ENCODE measurements around the gene TASP1.
"Not testable (repeated sequence)": the region's sequence is repeated elsewhere in the genome, so short reads cannot be mapped to it uniquely, and the experiment has no call there.

TASP1 gene

DNA sequence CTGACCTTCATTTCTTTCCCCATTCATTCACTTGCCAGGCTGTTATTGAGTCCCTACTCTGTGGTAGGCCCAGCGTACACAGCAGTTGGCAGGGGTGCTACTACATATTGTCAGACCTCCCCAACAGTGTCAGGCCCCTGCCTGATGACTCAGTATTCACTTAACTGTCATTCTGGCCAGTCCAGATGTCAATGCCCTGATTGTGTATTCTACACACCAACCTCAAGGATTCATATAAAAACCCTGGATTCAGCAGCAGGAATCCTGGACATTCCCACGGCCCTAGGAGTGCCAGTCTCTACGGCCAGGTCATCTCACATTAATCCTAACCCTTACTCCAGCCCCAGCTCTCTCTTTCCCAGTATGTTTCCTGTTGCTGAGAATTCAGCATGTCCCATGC lies 151.5 kb downstream of the TASP1 start:
- DNase-seq = no peak

DNA sequence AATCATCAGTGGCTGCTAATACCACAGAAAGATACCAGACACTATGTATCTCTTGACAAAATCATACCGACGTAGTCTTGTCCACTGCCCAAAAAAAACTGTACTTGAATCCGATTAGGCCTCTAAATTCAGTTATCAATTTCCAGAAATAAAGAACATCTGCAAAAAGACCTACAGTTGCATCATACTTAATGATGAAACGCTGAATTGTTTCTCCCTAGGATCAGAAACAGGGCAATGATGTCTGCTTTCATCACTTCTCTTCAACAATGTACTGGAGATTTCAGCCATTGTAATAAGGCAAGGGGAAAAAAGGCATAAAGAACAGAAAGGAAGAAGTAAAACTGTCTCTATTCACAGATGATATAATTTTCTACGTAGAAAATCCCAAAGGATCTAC lies 152.0 kb downstream of the TASP1 start:
- DNase-seq = no peak

DNA sequence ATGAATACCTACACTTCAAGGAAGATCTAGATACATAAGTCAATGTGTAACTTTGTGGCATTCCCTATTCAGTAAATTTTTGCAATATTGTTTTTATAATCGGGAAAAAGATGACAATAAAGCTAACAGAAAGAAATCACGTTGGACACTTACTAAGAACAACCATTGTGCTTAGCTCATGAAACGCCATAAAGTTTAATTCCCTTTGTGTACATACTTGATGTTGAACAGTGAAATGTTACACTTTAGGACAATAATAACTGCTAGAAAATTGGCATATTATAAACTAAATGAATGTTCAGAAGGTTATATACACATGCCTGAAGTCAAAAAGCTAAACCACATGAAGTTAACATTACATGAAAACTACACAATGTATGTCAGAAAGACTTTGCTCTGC lies 153.2 kb downstream of the TASP1 start:
- DNase-seq = no peak

DNA sequence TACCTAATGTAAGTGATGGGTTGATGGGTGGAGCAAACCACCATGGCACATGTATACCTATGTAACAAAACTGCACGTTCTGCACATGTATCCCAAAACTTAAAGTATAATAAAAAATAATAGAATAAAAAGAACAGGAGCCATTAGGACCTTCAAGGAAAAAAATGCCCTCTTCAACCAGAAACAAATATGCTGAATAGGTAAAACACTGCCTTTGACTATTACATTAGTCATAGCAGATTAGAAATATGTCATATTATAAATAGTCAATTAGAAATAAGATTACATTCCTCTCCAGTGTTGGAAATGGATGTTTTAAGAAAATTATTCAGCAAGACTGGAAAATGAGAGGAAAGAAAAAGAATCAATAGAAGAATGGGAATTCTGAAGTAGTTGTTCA lies 153.7 kb downstream of the TASP1 start:
- not testable (repeated sequence) for DNase-seq

DNA sequence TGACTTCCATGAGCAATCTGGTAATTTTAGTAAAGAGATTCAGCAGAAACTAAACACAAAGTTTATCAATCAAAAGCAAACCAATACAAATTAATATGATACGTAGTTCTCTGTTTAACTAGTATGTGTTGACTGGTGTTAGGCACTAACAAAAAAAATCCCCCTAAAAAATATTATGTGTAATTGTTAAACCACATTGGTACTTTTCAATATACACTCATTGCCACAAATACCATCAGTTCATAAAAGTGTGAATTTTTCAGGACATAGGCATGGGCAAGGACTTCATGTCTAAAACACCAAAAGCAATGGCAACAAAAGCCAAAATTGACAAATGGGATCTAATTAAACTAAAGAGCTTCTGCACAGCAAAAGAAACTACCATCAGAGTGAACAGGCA lies 155.3 kb downstream of the TASP1 start:
- not testable (repeated sequence) for DNase-seq

DNA sequence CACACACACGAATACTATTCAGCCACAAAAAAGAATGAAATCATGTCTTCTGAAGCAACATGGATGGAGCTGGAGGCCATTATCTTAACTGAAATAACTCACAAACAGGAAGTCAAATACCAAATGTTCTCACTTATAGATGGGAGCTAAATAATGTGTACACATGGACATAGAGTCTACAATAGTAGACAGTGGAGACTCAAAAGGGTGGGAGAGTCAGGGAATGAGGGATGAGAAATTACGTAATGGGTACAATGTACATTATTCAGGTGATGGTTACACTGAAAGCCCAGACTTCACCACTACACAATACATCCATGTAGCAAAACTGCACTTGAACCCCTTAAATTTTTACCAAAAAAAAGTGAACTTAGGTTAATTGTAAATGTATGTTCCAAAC lies 160.4 kb downstream of the TASP1 start:
- no peak for DNase-seq

DNA sequence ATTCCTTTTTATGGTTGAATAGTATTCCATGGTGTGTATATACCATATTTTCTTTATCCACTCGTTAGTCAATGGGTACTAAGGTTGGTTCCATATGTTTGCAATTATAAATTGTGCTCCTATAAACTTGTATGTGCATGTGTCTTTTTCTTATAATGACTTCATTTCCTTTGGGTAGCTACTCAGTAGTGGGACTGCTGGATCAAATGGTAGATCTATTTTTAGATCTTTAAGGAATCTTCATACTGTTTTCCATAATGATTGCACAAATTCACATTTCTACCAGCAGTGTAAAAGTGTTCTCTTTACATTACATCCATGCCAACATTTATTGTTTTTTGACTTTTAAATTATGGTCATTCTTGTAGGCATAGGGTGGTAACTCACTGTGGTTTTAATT lies 164.3 kb downstream of the TASP1 start:
- no peak for DNase-seq

DNA sequence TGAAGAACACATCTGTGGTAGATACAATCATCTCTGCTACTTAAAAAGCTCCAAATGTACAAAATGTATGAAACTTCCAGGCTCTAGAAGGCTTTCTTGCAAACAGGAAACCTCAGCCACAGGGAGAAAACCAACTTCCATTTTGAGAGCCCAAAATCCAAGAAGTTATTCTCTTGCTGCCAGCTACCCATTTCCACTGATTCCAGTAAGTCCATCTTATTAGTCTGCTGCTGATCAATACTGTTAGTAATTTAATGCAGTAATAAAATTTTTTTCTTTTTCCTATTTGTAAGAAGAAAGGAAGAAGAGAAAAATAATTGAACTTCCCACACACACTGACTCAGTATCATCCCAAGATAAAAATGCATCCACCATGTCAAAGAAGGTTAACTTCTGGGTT lies 169.5 kb downstream of the TASP1 start:
- DNase-seq = no peak

DNA sequence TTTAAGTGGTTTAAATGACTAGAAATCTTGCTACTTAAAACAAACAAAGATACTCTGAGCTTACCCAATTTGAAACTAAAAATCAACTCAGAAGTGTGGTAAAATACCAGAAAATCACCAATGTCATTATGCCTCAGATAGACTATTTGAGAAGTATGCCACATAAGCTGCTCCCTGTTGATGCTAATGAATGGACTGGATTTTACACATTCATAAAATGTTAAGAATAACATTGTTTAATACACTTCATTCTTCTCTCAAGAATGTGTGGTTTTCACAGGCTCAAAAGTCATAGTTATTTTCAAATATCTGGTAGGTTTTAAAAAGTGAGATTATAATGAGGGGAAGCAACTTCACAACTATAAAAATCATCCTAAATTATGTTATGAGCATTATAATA lies 170.6 kb downstream of the TASP1 start:
- no peak for DNase-seq

DNA sequence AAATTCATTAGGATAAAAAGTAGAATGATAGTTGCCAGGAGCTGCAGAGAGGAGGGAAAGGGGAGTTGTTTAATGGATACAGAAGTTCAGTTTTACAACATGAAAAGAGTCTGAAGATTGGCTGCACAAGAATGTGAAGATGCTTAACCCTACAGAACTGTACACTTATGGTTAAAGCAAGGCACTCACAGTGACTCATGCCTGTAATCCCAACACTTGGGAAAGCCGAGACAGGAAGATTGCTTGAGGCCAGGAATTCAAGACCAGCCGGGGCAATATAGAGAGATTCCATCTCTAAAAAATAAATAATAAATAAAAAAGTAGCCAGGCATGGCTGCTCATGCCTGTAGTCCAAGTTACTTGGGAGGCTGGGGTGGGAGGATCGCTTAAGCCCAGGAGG lies 174.0 kb downstream of the TASP1 start:
- no peak for DNase-seq

DNA sequence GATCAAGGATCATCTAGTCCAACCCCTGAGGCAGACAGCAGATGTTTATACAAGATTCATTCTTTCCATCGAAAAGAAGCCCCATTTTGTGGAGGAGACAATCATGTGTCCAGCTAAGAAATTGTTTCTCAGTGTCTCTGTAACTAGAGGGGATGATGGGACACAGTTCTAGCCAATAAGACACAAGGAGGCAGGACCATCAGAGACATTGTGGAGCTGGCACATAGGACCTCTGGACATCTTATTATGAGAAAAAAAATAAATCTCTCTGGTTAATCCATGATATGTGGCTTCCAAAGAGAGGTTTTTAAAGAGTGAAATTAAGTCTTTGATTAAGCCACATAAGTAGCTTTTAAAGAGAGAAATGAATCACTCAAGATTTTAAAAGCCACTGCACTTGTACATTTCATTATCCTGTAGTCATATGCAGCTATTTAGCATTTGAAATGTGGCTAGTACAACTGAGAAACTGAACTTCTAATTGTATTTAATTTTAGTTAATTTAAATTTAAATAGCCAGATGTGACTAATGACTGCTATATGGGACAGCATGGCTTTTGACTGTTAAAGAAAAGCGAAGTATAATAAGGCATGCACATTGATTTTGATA lies 176.8 kb downstream of the TASP1 start:
- DNase-seq = no peak

DNA sequence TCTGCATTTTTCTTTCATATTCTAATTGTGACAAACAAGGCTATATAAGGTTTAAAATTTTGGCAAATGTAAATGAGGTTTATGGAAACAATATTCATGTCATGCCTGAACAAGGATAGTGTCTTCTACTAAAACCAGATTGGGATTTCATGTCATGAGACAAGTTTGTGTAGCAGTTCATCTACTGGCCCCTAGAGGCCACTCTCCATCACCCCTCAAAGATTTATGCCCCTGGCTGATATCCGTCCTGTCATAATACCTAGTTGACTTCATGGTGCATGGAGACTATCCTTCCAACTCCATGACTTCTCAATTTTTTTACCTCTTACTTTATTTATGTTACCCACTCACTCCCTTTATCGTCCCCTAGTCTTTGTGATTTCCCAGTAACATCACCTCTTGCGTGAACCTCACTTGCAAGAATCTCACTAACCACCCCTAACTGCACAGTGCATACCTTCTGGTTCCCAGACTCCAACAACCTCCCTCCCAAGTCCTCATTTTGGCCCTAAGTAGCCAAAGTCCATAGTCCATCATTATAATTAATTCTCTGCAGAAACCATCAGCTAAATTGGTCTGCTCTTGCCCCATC lies 179.8 kb downstream of the TASP1 start:
- peak; percentile 47 for DNase-seq

DNA sequence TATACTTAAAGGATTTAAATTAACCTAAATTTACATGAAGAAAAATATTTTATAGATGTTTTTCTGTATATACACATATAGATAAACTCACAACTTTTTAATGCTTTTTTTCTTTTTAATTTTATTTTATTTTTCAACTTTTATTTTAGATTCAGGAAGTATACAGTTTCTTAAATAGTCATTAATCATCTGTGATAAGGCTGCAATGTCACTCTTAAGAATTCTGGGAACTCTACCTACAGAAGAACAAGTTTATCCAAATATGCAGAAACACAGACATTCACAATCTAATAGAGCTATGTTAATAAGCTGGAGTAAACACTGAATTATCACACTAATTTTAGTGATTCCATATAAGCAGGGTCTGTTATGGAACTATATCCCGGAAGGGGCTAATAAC lies 181.2 kb downstream of the TASP1 start:
- DNase-seq = no peak

DNA sequence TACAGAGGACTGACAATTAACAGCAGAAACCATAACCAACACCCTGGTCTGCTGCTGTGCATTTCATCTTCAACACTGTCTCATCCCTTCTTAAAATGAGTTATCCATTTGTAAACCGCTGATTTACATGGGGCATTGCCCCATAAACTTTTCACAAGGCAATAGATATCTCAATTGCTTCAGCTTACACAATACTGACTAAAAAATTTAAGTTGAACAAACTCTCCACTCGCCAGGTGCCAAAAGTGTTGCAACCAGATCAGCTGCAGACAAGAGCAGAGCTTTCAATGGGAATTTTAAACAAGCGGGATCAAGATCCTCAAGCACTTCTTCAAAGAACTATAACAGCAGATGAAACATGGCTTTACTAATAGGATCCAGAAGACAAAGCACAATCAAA lies 183.0 kb downstream of the TASP1 start:
- DNase-seq = no peak

DNA sequence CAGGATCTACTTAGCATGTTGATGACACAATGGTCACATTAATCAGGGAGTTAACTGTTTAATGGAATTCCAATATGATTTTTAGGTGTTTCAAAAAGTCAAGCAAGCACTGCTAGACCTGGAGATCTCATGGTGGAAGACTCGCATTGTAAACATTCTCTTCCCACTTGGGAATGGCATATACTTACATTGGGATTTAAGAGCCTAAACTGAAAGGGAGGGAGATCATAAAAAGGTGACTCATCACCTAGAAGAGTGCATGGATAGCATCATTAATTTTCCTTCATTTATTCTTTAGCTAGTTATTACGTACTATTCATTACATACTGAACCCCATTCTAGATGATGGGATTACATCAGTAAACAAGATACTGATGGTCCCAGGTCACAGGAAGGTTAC lies 185.4 kb downstream of the TASP1 start:
- no peak for DNase-seq

DNA sequence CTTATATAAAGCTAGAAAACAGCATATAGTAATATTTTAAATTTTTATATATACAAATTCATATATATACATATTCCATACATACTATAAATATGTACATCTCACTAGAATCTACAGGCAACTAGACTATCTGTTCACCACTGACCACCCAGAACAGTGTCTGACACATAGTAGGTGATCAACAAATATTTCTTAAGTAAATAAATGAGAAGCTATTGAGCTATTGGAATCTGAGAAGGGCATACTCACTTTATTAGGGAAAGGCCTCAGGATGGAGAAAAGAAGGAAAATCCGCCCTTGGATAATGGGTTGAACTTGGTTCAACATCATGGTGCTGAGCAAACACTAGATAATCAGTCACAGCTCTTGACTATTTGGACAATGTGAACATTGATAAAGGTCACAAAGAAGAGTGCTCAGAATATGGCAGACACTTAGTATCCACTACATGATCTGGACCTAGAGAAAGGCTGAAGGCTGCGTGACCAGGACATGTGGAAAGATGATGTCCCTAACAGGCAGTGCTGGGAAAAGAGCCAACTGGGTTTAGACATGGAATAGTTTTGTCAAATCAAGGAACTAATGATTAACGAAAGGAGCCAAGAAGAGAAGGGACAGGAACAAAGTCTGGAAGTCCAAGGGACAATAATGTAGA lies 186.1 kb downstream of the TASP1 start:
- no peak for DNase-seq

DNA sequence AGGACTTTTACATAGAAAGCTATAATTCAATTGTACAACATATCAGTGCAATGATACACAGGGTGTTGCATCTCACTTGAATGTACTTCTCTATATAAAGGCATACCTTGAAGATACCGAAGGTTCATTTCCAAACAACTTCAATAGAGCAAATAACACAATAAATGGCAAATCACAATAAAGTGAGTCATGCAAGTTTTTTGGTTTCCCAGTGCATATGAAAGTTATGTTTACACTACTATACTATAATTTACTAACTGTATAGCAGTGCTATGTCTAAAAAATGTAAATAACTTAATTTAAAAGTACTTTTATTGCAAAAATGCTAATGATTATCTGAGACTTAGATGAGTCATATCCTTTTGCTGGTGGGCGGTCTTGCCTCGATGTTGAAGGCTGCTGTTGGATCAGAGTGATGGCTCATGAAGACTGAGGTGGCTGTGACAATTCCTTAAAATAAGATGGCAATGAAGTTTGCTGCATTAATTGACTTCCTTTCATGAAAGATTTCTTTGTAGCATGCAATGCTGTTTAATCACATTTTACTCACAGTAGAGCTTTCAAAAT lies 188.8 kb downstream of the TASP1 start:
- DNase-seq = no peak

DNA sequence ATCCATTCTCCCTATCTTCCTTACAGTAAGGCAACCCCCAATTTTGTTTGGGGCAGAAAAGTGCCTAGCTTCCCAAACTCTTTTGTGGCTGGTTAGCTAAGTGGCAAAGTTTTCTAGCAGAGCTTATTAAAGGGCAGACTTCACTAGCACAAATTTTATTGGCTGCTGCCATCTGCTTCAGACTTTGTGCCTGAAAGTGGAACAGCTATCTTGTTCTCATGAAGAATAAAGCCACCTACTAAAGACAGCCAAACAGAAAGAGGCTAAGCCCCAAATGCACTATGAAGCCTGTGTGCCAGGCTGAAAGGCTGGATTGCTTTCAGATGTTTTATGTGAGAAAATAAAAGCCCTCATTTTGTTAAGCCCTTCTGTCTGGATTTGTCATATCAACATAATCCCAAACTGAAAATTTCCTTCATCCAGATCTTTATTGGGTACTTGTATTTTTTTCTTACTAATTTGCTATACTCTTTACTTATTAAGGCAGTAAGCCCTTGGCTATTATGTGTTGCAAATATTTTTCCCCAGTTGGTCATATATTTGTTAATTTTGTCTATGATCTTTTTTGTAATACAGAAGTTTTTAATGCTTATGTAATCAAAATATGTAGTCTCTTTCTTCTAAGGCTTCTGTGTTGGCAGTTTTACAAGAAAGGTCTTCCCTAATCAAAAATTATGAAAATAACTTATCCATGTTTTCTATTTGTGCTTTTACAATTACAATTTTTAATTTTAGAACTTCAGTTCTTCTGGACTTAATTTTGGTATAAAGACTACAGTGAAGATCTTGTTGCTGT lies 191.1 kb downstream of the TASP1 start:
- no peak for DNase-seq

DNA sequence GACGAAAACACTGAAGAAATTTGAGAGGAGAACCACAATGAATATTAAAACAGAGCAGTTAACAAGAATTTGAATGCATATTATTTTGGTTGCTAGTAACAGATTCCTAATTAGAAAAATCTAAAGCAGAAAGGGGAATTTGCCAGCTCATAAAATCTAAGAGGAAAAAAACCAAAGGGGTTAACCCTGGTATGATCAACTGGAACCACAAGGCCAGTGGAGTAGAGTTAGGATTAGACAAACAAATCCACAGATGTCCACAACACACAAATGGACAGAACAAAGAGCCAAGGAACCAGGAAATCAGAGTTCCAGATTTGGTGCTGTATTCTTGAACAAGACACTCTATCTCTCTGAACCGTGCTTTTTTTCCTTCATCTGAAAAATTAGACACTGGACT lies 195.0 kb downstream of the TASP1 start:
- DNase-seq = no peak

DNA sequence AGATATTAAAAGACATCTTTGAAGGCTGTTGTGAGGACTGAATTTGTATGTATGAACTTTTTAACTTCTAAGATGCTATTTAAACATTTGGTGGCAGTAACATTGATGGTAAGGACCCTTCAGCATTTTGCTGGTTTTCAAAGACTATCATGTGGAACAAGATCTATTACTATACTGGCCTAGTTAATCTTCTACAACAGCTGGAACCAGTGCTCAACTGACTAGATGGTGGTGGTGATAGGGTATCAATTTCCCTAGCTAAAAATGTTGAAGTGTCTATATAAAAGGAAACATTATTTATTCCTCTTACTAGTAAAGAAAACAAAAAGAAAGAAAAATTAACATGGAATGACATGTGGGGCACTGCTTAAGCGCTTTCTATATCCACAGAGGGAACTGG lies 195.7 kb downstream of the TASP1 start:
- DNase-seq = no peak

DNA sequence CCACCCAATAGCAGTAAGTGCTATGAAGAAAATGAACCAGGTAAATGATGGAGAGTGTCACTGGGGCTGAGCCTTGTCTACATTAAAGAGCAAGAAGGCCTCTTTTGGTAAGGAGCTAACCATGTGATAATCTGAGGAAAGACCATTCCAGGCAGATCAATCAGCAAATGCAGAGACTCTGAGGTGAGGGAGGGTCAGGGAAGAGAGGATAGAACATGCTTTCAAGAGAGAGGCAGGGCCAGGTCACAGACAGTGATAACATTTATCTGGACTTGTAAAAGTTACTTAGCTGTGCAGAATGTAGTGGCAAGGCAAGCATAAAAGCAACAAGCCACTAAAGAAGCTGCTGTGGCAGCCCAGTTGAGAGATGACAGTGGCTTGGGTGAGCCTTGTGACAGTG lies 197.3 kb downstream of the TASP1 start:
- no peak for DNase-seq

DNA sequence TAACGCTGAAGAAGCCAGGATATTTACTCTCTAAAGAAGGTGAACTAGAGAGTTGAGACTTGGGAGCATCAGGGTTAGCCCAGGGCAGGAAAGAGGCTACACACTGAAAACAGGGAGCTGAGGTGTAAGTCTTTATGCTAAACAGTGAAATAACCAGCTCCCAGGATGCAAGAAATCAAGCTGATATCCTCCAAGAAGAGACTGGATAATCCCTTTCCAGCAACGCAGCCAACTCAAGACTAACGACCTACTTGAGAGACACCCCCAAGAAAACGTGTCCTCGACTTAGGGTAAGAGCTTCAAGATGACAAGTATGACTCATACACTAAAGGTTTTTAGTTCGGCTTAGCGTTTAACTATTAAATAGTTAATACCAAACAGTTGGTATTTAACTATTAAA lies 202.2 kb downstream of the TASP1 start:
- DNase-seq = no peak

DNA sequence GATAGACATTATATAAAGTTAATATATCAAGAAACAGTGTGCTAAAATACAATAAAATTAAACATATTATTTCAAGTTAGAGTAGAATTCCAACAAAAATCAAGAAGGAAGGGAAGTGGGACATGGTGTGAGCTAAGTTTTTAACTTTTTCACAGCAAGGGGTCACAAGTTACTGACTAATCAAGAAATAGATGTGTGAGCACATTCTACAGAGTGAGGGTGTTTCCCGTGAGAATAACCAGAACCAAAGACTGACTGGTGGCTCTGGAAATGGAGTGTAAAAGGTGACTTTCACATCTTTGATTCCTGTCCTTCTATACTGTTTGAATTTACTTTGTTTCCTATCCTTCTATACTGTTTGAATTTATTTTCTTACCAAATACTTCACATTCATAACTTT lies 206.6 kb downstream of the TASP1 start:
- no peak for DNase-seq

Data from NCI-H748 treated with DMSO at 0.1 percent for 48 hours (cell line).